Measurements from ENCODE around the gene CALD1. TPM values are rescaled to one million over a fixed set of nuclear protein-coding genes. Genes with fewer than 3 reads are reported as not detected.
A peak's percentile ranks its signal among the peaks of the same experiment; 100 is the strongest.

The CALD1 gene
- total RNA-seq, 4 donors from 2014 or later: 32.3 to 462 (median 98.4) TPM

GRCh38 chr7:134842886-134843430, 63.5 kb downstream of the CALD1 start:
- Histone ChIP-seq H3K27ac (peak overlapping the region in 3 of 4 donors; percentile 26 to 53 (median 38)), H3K36me3 (peaks cover 0 to 10% (median 0%) of the 10 kb centered on the region in 3 donors), H3K27me3 (no peaks in the 10 kb centered on the region), H3K4me1 (peaks cover 0 to 51% (median 11%) of the 10 kb centered on the region in 3 donors), H3K9me3 (no peaks in the 10 kb centered on the region), H3K4me3 (peak overlapping the region in 1 of 4 donors; percentile 2)
- intact Hi-C loops (cut with DNase I): no loop called here
- no peak for DNase-seq
- no peak for TF ChIP-seq POLR2A (IDR thresholded peaks at IDR 0.05)
- TF ChIP-seq CTCF (IDR thresholded peaks at IDR 0.05): no peak
- 54 to 59% methylated on average over 8 of the region's 8 CpGs for WGBS, 2 donors

- Histone ChIP-seq H3K27ac (peak overlapping the region in 1 of 4 donors; percentile 19), H3K27me3 (no peaks in the 10 kb centered on the region), H3K36me3 (peaks cover 0 to 10% (median 0%) of the 10 kb centered on the region in 3 donors), H3K9me3 (no peaks in the 10 kb centered on the region), H3K4me1 (peaks cover 0 to 60% (median 15%) of the 10 kb centered on the region in 3 donors), H3K4me3 (no peak overlapping the region)
- TF ChIP-seq CTCF (IDR thresholded peaks at IDR 0.05) (no peak), POLR2A (IDR thresholded peaks at IDR 0.05) (no peak)
- intact Hi-C loops (cut with DNase I): no loop called here
- no peak for DNase-seq
Measured at GRCh38 chr7:134844200-134844599, 64.8 kb downstream of the CALD1 start.

GRCh38 chr7:134845461-134845860, 66.0 kb downstream of the CALD1 start:
- Histone ChIP-seq H3K36me3 (peaks cover 0 to 10% (median 0%) of the 10 kb centered on the region in 3 donors), H3K4me3 (no peak overlapping the region), H3K9me3 (no peaks in the 10 kb centered on the region), H3K27me3 (no peaks in the 10 kb centered on the region), H3K4me1 (peaks cover 0 to 60% (median 15%) of the 10 kb centered on the region in 3 donors), H3K27ac (no peak overlapping the region)
- 60 to 65% methylated on average over 3 of the region's 3 CpGs for WGBS, 2 donors
- DNase-seq: no peak
- TF ChIP-seq POLR2A (IDR thresholded peaks at IDR 0.05) (no peak), CTCF (IDR thresholded peaks at IDR 0.05) (peak in 5 of 6 experiments; percentile 13 to 57 (median 25))
- intact Hi-C loops (cut with DNase I): no loop called here

GRCh38 chr7:134847851-134848588, 68.6 kb downstream of the CALD1 start:
- Histone ChIP-seq H3K4me1 (peaks cover 4 to 69% (median 22%) of the 10 kb centered on the region in 3 donors), H3K9me3 (no peaks in the 10 kb centered on the region), H3K27me3 (no peaks in the 10 kb centered on the region), H3K27ac (peak overlapping the region in 3 of 4 donors; percentile 67 to 75 (median 74)), H3K4me3 (no peak overlapping the region), H3K36me3 (peaks cover 0 to 10% (median 0%) of the 10 kb centered on the region in 3 donors)
- 61 to 74% methylated on average over 7 of the region's 7 CpGs for WGBS, 2 donors
- no peak for DNase-seq
- TF ChIP-seq POLR2A (IDR thresholded peaks at IDR 0.05): no peak
- no peak for TF ChIP-seq CTCF (IDR thresholded peaks at IDR 0.05)
- intact Hi-C loops (cut with DNase I): no loop called here

- 53 to 54% methylated on average over 2 of the region's 2 CpGs for WGBS, 2 donors
Measured at GRCh38 chr7:134850066-134850465, 70.6 kb downstream of the CALD1 start.

More at GRCh38 chr7:134850066-134850465, 70.6 kb downstream of the CALD1 start:
- intact Hi-C loops (cut with DNase I): no loop called here
- no peak for TF ChIP-seq CTCF (IDR thresholded peaks at IDR 0.05)
- TF ChIP-seq POLR2A (IDR thresholded peaks at IDR 0.05): no peak
- H3K9me3 ChIP-seq: no peaks in the 10 kb centered on the region
- no peaks in the 10 kb centered on the region for H3K27me3 ChIP-seq
- peak overlapping the region; percentile 9 to 81 (median 73) for H3K27ac ChIP-seq
- no peak for DNase-seq
- no peaks in the 10 kb centered on the region for H3K36me3 ChIP-seq
- H3K4me1 ChIP-seq: peaks cover 6 to 62% (median 25%) of the 10 kb centered on the region in 3 donors
- no peak overlapping the region for H3K4me3 ChIP-seq
